GM11168 (cell line): ENCODE measurements around the gene ATG16L2.
"Not testable (repeated sequence)": the region's sequence is repeated elsewhere in the genome, so short reads cannot be mapped to it uniquely, and the experiment has no call there.

Experiments
- in situ Hi-C: fragments of 300-500 bp; cut with MboI; formaldehyde crosslinking; loops from one replicate; pipeline ENCODE4 v1.12.0; 2022; ENCODE audit warnings: low sequenced_read_pairs; ENCODE audit not compliant: unreplicated experiment

ATG16L2 gene

GRCh38 chr11:72779495-72780128, 34.6 kb upstream of the ATG16L2 start:
- in situ Hi-C loops = no loop called here

GRCh38 chr11:72780296-72781062, 33.7 kb upstream of the ATG16L2 start:
- in situ Hi-C loops = no loop called here

- in situ Hi-C loops = no loop called here
Measured at GRCh38 chr11:72781063-72781312, 33.2 kb upstream of the ATG16L2 start.

- in situ Hi-C loops = no loop called here
Measured at GRCh38 chr11:72781313-72782080, 32.7 kb upstream of the ATG16L2 start.

- in situ Hi-C loops = no loop called here
Measured at GRCh38 chr11:72782081-72782920, 31.9 kb upstream of the ATG16L2 start.

- in situ Hi-C loops = no loop called here
Measured at GRCh38 chr11:72783144-72783905, 30.9 kb upstream of the ATG16L2 start.

GRCh38 chr11:72784662-72785061, 29.5 kb upstream of the ATG16L2 start:
- in situ Hi-C loops = no loop called here

GRCh38 chr11:72786305-72787215, 27.7 kb upstream of the ATG16L2 start:
- in situ Hi-C loops = no loop called here

- in situ Hi-C loops = no loop called here
Measured at GRCh38 chr11:72787216-72788104, 26.8 kb upstream of the ATG16L2 start.

- in situ Hi-C loops = no loop called here
Measured at GRCh38 chr11:72788241-72788640, 26.0 kb upstream of the ATG16L2 start.

- in situ Hi-C loops = no loop called here
Measured at GRCh38 chr11:72789493-72790131, 24.6 kb upstream of the ATG16L2 start.

GRCh38 chr11:72791228-72791627, 23.0 kb upstream of the ATG16L2 start:
- in situ Hi-C loops = not testable (repeated sequence)

- in situ Hi-C loops = no loop called here
Measured at GRCh38 chr11:72792437-72793021, 21.7 kb upstream of the ATG16L2 start.

GRCh38 chr11:72793076-72793424, 21.2 kb upstream of the ATG16L2 start:
- in situ Hi-C loops = no loop called here

- in situ Hi-C loops = no loop called here
Measured at GRCh38 chr11:72793425-72794367, 20.5 kb upstream of the ATG16L2 start, which contains the start of gene STARD10. TSS of gene STARD10 (minus strand) at chr11:72794047. CDS start at chr11:72781181, 12,866 bp downstream.

GRCh38 chr11:72798361-72798760, 15.8 kb upstream of the ATG16L2 start:
- in situ Hi-C loops = loop anchor here (5.0 kb wide), 1 partner anchor 71 kb away; no protein-coding TSS in a partner anchor
